Measurements from ENCODE around the gene EFHD2.

Gene EFHD2

GRCh38 chr1:15428815-15429435 lies 19.2 kb downstream of the EFHD2 start:
- no peak for DNase-seq (ENCODE audit: low spot score)
- no peak for TF ChIP-seq CTCF (IDR thresholded peaks at IDR 0.05; ENCODE audit: extremely low read depth, missing control alignments)

GRCh38 chr1:15429701-15430149 lies 20.0 kb downstream of the EFHD2 start:
- no peak for TF ChIP-seq CTCF (IDR thresholded peaks at IDR 0.05; ENCODE audit: extremely low read depth, missing control alignments)
- no peak for DNase-seq (ENCODE audit: low spot score)

- TF ChIP-seq CTCF (IDR thresholded peaks at IDR 0.05; ENCODE audit: extremely low read depth, missing control alignments), result peak; percentile 97
- peak; percentile 89 for DNase-seq (ENCODE audit: low spot score)
These were observed 21.3 kb downstream of the EFHD2 start for GRCh38 chr1:15430787-15431570.

GRCh38 chr1:15431571-15431948 lies 21.9 kb downstream of the EFHD2 start:
- no peak for DNase-seq (ENCODE audit: low spot score)
- no peak for TF ChIP-seq CTCF (IDR thresholded peaks at IDR 0.05; ENCODE audit: extremely low read depth, missing control alignments)

- DNase-seq (ENCODE audit: low spot score), result no peak
- no peak for TF ChIP-seq CTCF (IDR thresholded peaks at IDR 0.05; ENCODE audit: extremely low read depth, missing control alignments)
These were observed 22.6 kb downstream of the EFHD2 start for GRCh38 chr1:15432324-15432723.

- DNase-seq (ENCODE audit: low spot score), result peak; percentile 7
- TF ChIP-seq CTCF (IDR thresholded peaks at IDR 0.05; ENCODE audit: extremely low read depth, missing control alignments), result no peak
These were observed 23.8 kb downstream of the EFHD2 start for GRCh38 chr1:15433471-15433870.

GRCh38 chr1:15434739-15435138 lies 25.1 kb downstream of the EFHD2 start:
- peak; percentile 3 for DNase-seq (ENCODE audit: low spot score)

Data from GM20000 (cell line).